A549 treated with AZD9567 at 1 μM for 4 hours (cell line): ENCODE results near the gene CCDC167. TPM values are rescaled to one million over a fixed set of nuclear protein-coding genes. Genes with fewer than 3 reads are reported as not detected.

Source experiments
- total RNA-seq: library from RNA; stranded (reverse); fragments of 200-300 nt; extraction: Qiagen RNA extraction; gene quantifications from 5 replicates; pipeline ENCODE4 v1.2.3, GENCODE V29; 2022; ENCODE audit not compliant: insufficient read depth

The CCDC167 gene
- total RNA-seq: 31.4 to 44.6 TPM (median 42.7 TPM) in 5 replicates

GRCh38 chr6:37499433-37500293 lies at the start of gene CCDC167:
Gene CCDC167 (minus strand): TSS chr6:37499893. CDS start chr6:37499863, 30 bp downstream.

Other genes with a start within 250 kb of the CCDC167 start
- 4.7 to 5.7 TPM (median 5.4 TPM) in 5 replicates for gene TBC1D22B, start 242.1 kb downstream of the CCDC167 start, total RNA-seq
- gene TMEM217, start 241.7 kb downstream of the CCDC167 start, total RNA-seq: 0.54 to 1.0 TPM (median 0.59 TPM) in 4 of 5 replicates, not detected in the other
- gene RNF8, start 145.9 kb downstream of the CCDC167 start, total RNA-seq: 21.1 to 33.5 TPM (median 25.1 TPM) in 5 replicates
- gene CMTR1, start 66.7 kb downstream of the CCDC167 start, total RNA-seq: 15.9 to 17.3 TPM (median 16.3 TPM) in 5 replicates
- 5.0 to 7.4 TPM (median 6.3 TPM) in 5 replicates for gene MDGA1, start 198.0 kb upstream of the CCDC167 start, total RNA-seq